GM19240 (cell line): ENCODE data around the gene NINL.

Experiments used
- DNase-seq: peaks from one replicate; pipeline ENCODE4 v3.0.0; 2011; ENCODE audit warnings: low spot score; ENCODE audit not compliant: insufficient read length

The NINL gene

DNA sequence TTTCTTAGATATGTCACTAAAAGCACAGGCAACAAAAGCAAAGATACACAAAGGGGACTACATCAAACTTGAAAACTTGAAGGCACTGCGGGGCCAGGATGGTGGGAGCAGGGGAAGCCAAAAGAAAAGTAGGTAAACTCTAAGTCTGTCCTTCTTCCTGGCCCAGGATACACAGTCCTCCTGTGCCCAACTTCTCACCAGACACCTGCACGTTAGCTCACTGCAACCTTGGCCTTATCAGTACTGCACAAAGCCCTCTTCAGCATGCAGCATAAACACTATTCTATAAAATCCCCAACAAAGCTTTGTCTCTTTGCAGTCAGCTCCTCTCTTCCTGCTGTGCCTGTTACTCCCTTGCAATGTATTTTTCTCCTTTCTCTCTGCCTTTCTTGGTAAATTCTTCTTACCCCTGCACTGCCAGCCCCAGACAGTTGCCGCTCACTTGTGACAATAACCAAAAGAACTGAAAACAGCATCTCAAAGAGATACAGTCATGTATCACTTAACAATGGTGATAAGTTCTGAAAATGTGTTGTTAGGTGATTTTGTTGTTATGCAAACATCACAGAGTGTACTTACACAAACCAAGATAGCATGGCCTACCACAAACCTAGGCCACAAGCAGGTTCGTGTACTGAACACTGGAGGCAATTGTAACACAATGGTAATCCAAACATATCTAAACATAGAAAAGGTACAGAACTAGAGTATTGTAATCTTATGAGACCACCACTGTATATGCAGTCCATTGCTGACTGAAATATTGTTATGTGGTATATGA, 51.2 kb downstream of the NINL start:
- no peak for DNase-seq

DNA sequence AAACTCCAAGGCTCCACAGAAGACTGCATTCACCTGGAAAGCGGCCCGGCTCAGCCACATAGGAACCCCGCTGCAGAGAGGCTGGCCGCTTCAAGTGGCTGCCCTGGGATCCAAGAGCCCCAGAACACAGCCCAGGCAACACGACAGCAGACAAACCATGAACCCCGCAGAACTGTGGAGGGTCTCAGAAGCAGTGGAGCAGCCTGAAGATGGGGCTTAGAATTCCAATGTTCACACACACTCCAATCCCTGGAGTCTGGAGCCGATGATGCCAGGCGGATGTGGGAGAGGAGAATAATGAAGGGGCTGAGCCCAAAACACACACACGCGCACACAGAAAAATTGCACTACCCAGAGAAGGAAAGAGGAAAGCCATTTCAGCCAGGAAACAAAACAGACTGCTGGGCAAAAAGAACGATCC, 52.4 kb downstream of the NINL start:
- no peak for DNase-seq

DNA sequence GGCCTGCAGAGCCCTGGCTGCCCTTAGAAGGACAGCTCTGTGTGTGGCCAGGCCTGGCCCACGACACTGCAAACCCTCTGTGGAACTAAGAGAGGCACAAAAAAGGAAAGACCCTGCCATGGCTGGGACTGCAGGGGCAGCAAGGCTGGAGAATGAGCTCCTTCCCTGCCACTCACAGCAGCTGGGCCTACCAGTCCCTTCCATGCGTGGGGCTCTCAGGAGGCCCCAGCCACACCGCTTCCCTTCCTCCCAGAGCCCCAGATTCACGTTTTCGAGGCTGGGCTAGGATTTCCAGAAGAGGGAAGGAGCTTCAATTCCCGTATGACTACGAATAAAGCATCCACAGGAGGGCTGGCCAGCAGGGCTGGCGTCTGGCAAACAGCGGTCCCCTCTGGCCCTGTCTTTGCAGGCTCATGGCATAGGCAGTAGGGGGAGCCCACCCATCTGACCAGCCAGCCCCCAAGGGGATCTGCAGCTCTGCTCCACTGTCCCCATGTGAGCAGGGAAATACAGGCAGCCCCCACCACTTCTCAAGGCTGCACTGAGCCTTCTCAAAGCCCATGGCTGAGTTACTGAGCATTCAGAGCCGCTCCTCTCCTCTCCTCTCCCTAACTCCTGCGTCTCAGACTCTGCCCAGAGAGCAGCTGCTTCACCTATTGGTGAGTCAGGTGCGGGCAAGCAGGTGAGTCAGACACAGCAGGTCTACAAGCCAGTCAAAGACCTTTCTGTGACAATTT, 53.1 kb downstream of the NINL start:
- no peak for DNase-seq

DNA sequence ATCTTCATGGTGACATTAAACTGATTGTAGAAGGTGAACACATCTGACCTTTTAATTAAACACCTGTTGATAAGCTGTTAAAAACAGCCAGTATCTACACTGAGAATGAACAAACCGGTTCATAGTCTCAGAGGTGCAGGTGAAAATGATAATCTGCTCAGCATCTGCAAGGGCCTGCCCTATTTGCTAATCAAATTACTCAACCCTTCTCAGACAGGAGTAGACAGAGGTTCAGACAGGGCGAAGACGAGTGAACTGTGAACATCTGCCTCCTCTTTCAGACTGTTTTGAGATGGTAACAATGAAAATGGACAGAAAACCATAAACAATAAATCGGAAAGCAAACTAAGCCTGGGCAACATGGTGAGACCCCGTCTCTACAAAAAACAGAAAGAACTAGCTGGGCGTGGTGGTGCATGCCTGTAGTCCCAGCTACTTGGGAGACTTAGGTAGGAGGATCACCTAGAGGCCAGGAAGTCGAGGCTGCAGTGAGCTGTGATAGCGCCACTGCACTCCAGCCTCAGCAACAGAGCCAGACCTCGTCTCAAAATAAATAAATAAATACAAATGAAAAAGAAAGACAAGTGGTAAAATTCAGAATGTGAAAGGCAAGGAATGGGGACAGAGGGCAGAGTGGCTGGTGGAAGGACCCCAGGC, 55.9 kb downstream of the NINL start:
- DNase-seq, result no peak

DNA sequence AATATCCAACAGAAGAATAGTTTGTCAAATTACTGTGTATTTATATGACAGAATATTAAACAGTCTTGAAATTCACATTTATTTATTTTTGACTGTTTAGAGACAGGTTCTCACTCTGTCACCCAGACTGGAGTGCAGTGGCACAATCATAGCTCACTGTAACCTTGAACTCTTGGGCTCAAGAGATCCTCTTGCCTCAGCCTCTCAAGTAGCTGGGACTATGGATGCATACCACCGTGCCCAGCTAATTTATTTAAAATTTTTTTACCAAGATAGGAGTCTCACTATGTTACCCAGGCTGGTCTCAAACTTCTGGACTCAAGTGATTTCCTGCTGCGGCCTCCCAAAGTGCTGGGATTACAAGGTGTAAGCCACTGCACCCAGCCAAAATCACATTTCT, 57.4 kb downstream of the NINL start:
- no peak for DNase-seq

DNA sequence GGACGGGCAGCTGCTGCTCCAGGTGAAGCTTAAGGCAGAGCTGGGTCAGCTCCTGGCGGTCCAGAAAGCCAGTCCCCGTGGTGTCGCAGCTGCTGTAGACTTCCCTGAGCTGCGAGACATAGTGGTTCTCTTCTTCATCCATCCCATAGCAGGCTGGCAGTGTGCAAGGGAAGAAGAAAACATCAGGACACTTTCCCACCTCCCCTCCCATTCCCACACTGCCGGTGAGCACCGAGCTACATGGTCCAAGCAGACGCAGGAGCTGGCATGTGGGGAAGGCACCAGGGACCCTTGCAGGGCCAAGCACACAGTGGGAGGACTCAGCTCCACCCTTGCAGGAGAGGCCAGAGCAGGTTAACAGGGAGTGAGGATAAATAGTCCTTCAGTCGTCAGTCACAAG, 58.9 kb downstream of the NINL start:
- no peak for DNase-seq

DNA sequence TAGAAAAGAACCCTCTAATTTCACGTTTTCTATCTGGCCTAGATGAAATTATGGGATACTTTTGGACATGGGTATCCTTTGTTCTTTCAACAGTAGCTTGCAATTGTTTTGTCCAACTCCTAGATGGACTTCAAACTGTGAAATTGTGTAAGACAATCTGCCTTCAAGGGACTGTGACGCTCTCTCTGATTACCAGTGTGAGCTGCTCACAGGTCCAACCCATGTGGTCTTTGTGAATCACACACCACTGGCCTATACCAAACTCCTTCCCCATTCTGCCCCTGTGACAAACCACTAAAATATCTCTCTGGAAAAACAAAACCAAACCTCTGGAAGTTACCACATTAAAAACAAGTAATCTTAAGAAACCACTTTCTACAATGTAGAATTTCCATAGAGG, 59.5 kb downstream of the NINL start:
- no peak for DNase-seq

DNA sequence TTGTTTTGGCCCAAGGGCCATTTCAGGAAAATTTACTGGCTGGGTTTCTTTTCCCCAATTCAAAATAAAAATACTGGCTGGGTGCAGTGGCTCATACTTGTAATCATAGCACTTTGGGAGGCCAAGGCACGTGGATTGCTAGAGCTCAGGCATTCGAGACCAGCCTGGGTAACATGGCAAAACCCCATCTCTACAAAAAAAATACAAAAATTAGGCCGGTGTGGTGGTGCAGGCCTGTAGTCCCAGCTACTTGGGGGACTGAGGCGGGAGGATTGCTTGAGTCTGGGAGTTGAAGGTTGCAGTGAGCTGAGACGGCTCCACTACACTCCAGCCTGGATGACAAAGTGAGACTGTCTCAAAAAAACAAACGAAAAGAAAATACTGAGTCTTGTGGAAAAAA, 60.0 kb downstream of the NINL start:
- no peak for DNase-seq

DNA sequence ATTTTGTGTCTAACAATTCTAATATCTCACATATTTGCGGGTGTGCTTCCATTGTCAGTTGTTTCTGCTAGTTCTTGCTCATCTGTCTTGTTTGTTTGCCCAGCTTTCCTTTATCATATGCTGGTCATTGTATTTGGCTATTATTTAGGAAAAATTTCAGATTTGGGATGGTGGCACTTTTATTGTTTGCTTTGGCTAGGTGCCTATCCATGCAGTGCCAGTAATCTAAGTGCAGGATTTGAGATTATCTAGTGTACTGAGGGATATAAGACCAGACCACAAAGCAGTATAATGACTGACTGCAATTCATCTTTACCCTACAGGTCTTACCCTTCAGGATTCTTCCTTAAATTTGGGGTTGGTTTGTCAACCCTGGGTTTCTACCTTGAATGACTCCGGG, 63.9 kb downstream of the NINL start:
- no peak for DNase-seq

DNA sequence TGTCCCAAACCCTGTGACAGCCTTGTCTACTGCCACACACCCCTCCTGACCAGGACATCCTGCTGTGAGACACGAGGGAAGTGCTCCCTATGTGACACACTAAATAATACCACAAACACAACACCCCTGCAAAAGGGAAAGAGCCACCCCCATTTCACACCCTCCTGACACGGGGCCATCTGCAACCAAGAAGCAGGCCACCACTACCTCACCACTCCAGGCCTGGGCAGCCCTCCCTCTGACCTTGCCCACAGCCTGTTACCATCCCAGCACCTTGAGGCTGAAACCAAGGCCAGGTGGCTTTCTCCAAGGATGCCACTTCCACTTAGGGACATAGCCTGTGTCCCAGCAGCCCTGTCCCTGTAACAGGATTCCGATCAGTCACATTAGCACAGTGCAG, 68.2 kb downstream of the NINL start:
- no peak for DNase-seq

DNA sequence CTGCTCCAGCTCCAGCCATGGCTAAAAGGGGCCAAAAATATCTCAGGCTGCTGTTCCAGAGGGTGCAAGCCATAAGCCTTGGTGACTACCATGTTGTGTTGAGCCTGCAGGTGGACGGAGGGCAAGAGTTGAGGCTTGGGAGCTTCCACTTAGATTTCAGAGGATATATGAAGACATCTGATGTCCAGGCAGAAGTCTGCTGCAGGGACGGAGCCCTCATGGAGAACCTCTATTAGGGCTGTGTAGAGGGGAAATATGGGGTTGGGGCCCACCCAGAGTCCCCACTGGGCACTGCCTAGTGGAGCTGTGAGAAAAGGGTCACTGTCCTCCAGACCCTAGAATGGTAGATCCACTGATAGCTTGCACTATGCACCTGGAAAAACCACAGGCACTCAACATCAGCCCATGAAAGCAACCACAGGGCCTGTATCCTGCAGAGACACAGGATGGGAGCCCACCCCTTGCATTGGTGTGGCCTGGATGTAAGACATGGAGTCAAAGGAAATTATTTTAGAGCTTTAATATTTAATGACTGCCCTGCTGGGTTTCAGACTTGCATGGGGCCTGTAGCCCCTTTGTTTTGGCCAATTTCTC, 70.5 kb downstream of the NINL start:
- DNase-seq, result no peak

DNA sequence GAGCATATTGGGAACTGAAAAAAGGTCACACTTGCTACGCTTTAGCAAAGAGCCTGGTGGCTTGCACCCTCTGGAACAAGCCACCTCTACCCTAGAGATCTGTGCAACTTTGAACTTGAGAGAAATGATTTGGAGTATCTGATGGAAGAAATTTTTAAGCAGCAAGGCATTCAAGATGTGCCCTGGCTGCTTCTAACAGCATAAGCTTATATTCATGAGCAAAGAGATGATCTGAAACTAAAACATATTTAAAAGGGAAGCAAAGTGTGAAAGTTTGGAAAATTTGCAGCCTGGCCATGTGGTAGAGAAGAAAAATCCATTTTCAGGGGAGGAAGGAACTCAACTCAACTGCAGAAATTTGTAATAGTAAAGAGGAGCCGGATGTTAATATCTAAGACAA, 71.1 kb downstream of the NINL start:
- DNase-seq, result no peak

DNA sequence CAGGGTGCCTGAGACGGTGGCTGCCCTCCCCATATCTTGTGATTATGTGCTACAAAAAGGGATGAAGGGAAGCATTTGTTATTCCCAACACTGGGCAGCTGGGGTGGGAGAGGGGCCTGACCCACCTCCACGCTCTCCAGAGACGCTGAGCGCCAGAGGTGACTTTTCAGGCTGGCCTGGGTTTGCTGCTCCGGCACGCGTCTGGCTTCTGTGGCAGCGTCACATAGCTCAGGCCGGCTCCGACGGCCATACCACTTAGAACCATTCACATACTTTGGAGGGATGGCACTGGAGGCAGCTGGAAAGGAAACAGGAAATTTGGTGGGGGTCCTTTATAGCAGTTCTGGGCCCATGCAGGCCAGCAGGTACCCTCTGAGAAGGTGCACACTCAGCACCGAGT, 72.6 kb downstream of the NINL start:
- DNase-seq, result no peak

DNA sequence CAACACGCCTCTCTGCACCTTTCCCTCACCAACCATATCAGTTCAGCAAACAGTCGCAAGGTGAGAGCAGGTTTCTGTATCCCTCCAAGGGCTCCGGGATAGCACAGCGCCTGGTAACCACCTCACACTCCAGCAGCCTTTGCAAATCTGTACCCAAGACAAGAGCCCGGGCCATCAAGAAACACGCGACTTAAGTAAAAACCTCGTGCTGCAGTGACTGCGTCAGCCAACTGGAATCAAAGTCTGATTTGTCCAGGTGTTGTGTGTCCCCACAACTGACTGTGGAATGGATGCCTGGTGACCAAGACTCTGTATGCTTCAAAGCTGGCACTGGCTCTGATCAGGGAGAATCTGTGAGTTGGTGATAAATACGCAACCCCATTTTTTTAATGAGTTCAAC, 74.1 kb downstream of the NINL start:
- DNase-seq, result no peak

DNA sequence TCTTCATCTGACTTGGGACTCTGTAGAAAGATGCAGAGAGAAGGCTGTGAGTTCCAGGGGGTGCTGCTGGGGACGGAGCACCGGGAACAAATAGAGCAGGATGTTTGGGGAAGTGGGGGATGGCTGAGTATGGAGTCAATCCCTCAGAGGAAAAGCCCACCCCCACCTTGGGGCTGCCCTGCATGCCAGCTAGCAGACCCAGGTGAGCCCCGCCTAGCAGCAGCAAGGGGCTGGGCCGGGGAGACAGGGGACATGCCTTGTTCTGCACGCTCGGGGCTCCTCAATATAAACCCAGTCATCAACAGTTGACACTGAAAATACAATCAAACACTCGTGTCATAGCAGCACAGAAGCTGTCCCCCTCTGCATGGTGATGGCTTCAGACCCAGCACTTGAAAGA, 74.6 kb downstream of the NINL start:
- no peak for DNase-seq

DNA sequence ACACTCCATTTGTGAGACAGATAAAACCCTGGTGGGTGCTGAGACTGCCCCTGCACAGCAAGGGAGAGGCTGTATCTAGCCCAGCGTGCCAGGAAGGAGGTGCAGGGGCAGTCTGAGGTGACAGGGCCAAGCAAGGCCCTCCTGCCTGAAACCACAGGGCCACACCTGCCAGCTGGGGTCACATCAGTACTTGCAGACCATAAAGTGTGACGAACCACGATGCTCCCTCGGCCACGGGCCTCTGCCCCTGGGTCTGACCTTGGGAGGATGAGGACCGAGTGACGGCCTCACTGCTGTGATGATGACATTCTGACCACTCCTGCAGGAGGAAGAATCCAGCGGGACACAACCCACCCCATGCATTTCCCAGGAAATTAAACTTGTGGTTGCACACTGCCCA, 75.1 kb downstream of the NINL start:
- no peak for DNase-seq

DNA sequence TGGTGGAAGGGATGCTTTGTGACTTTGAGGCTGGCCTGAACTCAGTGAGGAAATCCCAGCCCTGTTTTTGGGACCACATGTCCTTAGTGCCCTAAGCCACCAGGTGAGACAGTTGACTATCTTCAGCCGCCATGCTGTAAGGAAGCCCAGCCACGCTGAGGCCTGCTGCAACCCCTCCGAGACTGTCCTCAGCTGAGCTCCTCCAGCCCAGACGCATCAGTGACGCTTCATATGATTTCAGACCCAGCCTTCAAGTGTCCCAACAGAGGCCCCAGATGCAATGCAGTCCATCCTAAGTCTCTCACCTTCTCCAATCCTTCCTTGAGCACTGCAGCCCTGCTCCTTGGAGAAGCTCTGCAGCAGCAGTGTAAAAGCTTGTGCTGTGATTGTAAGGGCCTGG, 76.2 kb downstream of the NINL start:
- no peak for DNase-seq

DNA sequence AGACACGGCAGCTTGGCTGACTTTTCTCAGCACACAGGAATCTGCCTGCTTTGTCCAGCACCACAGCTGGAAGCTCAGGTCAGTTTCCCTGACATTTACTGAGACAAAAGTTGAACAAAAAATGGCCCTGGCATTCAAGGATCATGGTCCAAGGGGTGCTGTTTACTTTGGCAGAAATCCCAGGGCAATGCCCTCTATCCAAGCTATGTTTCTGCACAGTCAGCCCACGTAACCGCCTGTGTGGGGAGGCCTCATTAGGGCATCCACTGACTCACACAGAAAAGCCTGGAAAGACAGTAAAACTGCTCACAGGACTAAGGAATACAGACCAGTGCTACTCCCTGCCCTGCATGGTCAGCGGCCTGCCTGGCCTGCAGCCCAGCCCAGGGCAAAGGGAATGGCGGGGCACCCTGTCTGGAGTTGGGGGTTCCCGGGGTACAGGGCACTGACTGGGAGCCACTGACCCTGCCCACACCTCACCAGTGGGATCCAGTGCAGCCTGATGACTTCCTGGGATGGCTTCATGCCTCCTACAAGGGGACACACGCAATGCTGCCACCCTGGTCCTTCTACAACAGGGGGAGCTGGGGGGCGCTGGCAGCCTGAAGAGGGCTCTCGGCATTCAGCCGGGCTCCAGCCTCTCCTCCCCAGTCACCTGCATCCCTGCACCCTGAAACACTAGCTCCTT, 77.1 kb downstream of the NINL start:
- no peak for DNase-seq

DNA sequence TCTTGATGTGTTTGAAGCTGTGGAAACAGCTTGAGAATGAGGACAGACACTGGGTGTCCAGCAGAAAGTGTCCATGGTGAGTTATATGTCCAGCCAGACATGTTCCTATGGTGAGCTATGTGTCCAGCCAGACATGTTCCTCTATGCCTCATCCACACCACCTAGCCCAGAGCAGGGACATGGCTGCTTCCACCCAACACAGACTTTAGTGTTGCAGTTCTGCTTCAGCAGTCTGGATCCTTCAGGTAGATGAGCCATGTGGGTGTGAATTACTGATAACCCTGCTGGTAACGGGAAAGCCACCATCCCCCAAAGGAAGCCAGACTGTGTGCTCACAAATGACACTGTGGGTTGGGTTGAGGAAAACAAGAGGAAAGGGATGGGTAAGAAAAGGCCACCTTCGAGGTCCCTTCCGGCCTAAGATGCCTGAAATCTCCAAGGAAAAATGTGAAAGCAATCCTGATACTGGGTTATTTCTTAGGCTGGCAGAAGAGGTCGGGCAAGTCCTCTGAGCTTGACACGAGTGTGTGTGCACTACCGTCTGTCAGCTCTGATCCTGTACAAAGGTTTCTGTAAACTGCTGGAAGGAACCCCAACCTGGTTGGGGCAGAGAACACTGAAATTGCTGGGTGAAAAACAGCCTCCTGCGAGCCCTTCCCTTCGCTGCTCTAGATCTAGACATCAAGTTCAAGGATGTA, 77.8 kb downstream of the NINL start:
- no peak for DNase-seq

DNA sequence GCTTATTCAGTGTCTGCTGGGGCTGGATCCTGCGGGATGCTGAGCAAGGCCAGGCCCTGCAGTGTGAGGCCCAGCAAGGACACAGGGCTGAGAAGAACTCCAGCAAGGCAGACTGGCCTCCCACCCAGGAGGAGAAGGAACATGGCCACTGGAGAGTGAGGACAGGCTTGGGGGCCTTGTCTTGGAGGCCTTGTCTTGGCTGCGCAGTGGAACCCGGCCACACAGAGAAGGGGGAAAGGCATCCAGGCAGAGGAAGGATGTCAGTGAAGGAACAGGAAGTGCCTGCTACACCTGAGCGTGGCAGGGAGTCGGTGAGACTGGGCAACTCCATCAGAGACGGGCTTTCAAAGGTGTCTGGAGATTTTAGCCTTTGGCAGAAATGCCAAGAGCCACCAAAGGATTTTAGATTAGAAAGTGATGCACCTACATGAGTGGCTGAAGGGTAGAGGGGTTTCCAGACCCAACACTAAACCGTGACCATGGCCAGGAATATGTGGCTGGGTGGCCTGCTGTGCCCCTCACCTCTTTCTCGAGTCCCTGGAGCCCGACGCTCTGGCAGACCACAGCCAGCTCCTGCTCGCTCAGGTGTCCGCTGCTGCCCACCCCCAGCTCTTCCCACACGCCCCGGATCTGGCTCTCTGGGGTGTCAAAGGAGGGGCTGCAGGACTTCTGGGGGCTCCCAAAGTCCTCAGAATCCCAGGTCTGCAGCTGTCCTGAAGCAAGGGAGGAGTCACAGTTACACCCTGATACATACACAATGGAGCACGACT, 80.8 kb downstream of the NINL start:
- DNase-seq, result no peak
